Nephron progenitor cell (in vitro differentiated cells): ENCODE measurements around the gene ZNF831.

ENCODE experiments used
- DNase-seq: peaks from one replicate; pipeline ENCODE4 v3.0.0; 2021
- H3K27ac Mint-ChIP-seq: 2 replicates; pipeline ENCODE4 v1.8.0; 2021; ENCODE audit warnings: mild to moderate bottlenecking, moderate library complexity, mixed read lengths
- H3K27me3 Mint-ChIP-seq: 2 replicates; pipeline ENCODE4 v1.8.0; 2021; ENCODE audit warnings: mild to moderate bottlenecking, low read depth, mixed read lengths; ENCODE audit not compliant: poor library complexity
- H3K36me3 Mint-ChIP-seq: 2 replicates; pipeline ENCODE4 v1.8.0; 2021; ENCODE audit warnings: low read depth, mixed read lengths
- H3K4me1 Mint-ChIP-seq: 2 replicates; pipeline ENCODE4 v1.8.0; 2021; ENCODE audit warnings: mixed read lengths
- H3K4me3 Mint-ChIP-seq: 2 replicates; pipeline ENCODE4 v1.8.0; 2021; ENCODE audit warnings: mild to moderate bottlenecking, moderate library complexity, mixed read lengths
- H3K9me3 Mint-ChIP-seq: 2 replicates; pipeline ENCODE4 v1.8.0; 2021; ENCODE audit warnings: mild to moderate bottlenecking, moderate library complexity, mixed read lengths
- CTCF ChIP-seq: fragments of 200-600 bp; sonication (generic); IDR thresholded peaks from 2 replicates; pipeline ENCODE4 v1.5.0; 2021; ENCODE audit warnings: antibody characterized with exemption

The ZNF831 gene

GRCh38 chr20:59270380-59270779 lies 106.8 kb downstream of the ZNF831 start:
- Mint-ChIP-seq H3K27ac (no peak overlapping the region), H3K4me1 (peaks cover 29% of the 10 kb centered on the region), H3K27me3 (peaks cover 26% of the 10 kb centered on the region), H3K4me3 (no peak overlapping the region), H3K36me3 (no peaks in the 10 kb centered on the region), H3K9me3 (no peaks in the 10 kb centered on the region)
- no peak for DNase-seq
- no peak for TF ChIP-seq CTCF

- peaks cover 15% of the 10 kb centered on the region for H3K27me3 Mint-ChIP-seq
- DNase-seq: peak; percentile 9
Observed at GRCh38 chr20:59273739-59274357, 110.2 kb downstream of the ZNF831 start.

GRCh38 chr20:59276938-59277337 lies 113.3 kb downstream of the ZNF831 start:
- Mint-ChIP-seq H3K27me3 (peaks cover 15% of the 10 kb centered on the region), H3K36me3 (no peaks in the 10 kb centered on the region), H3K27ac (peak overlapping the region; percentile 33), H3K9me3 (no peaks in the 10 kb centered on the region), H3K4me1 (peaks cover 33% of the 10 kb centered on the region), H3K4me3 (no peak overlapping the region)
- no peak for DNase-seq
- no peak for TF ChIP-seq CTCF

More at GRCh38 chr20:59273739-59274357, 110.2 kb downstream of the ZNF831 start:
- Mint-ChIP-seq H3K9me3 (no peaks in the 10 kb centered on the region), H3K27ac (peak overlapping the region; percentile 54), H3K36me3 (no peaks in the 10 kb centered on the region), H3K4me3 (no peak overlapping the region), H3K4me1 (peaks cover 45% of the 10 kb centered on the region)
- no peak for TF ChIP-seq CTCF

GRCh38 chr20:59284470-59284869 lies 120.8 kb downstream of the ZNF831 start:
- no peaks in the 10 kb centered on the region for H3K36me3 Mint-ChIP-seq
- H3K4me3 Mint-ChIP-seq: no peak overlapping the region
- H3K4me1 Mint-ChIP-seq: peaks cover 11% of the 10 kb centered on the region
- H3K27ac Mint-ChIP-seq: no peak overlapping the region
- peaks cover 21% of the 10 kb centered on the region for H3K27me3 Mint-ChIP-seq
- no peak for TF ChIP-seq CTCF
- no peak for DNase-seq
- H3K9me3 Mint-ChIP-seq: peaks cover 12% of the 10 kb centered on the region

- Mint-ChIP-seq H3K9me3 (peaks cover 3% of the 10 kb centered on the region), H3K4me3 (no peak overlapping the region), H3K4me1 (peaks cover 11% of the 10 kb centered on the region), H3K36me3 (no peaks in the 10 kb centered on the region), H3K27ac (no peak overlapping the region), H3K27me3 (peaks cover 41% of the 10 kb centered on the region)
- no peak for DNase-seq
- no peak for TF ChIP-seq CTCF
Observed at GRCh38 chr20:59289994-59290393, 126.4 kb downstream of the ZNF831 start.

- TF ChIP-seq CTCF: no peak
- no peak overlapping the region for H3K4me3 Mint-ChIP-seq
- DNase-seq: no peak
- no peak overlapping the region for H3K27ac Mint-ChIP-seq
- peaks cover 42% of the 10 kb centered on the region for H3K27me3 Mint-ChIP-seq
- H3K9me3 Mint-ChIP-seq: no peaks in the 10 kb centered on the region
- no peaks in the 10 kb centered on the region for H3K36me3 Mint-ChIP-seq
- peaks cover 11% of the 10 kb centered on the region for H3K4me1 Mint-ChIP-seq
Observed at GRCh38 chr20:59291740-59292383, 128.2 kb downstream of the ZNF831 start.
